HG02840 (cell line): ENCODE data around the gene PGBD5.

Experiments used
- ATAC-seq: cut with Tn5 transposase; IDR thresholded peaks from one replicate; pipeline ENCODE4 v1.9.1; 2021; ENCODE audit warnings: mild to moderate bottlenecking, moderate library complexity, moderate number of reproducible peaks; ENCODE audit not compliant: unreplicated experiment, low FRiP score

The PGBD5 gene

GRCh38 chr1:230268371-230269170, 157.6 kb downstream of the PGBD5 start:
- no peak for ATAC-seq

GRCh38 chr1:230267338-230268065, 158.6 kb downstream of the PGBD5 start:
- ATAC-seq = no peak

GRCh38 chr1:230266456-230266855, 159.7 kb downstream of the PGBD5 start:
- no peak for ATAC-seq

GRCh38 chr1:230265200-230266115, 160.7 kb downstream of the PGBD5 start:
- no peak for ATAC-seq
